Smooth muscle cell (in vitro differentiated cells): ENCODE measurements around the gene EPHB6. TPM values are rescaled to one million over a fixed set of nuclear protein-coding genes. Genes with fewer than 3 reads are reported as not detected.

ENCODE experiments used
- DNase-seq: peaks from one replicate; lab custom pipeline; 2025; ENCODE audit not compliant: unreplicated experiment; lab: John Stamatoyannopoulos, UW
- H2AFZ ChIP-seq: fragments of 200-600 bp; sonication (generic); 2 replicates; pipeline ENCODE4 v1.6.0; 2016; ENCODE audit warnings: antibody characterized with exemption, low read depth, mild to moderate bottlenecking
- H3F3A ChIP-seq: fragments of 200-600 bp; sonication (generic); 2 replicates; pipeline ENCODE4 v1.6.0; 2017; ENCODE audit warnings: antibody characterized with exemption, low read depth
- H3K27ac ChIP-seq: fragments of 200-600 bp; sonication (generic); 2 replicates; pipeline ENCODE4 v1.5.1; 2016; ENCODE audit warnings: low read depth, mild to moderate bottlenecking
- H3K27me3 ChIP-seq: fragments of 200-600 bp; sonication (generic); 2 replicates; pipeline ENCODE4 v1.6.1; 2016; ENCODE audit warnings: low read depth, mild to moderate bottlenecking
- H3K36me3 ChIP-seq: fragments of 200-600 bp; sonication (generic); 2 replicates; pipeline ENCODE4 v1.5.1; 2016; ENCODE audit warnings: low read depth
- H3K4me1 ChIP-seq: fragments of 200-600 bp; sonication (generic); 2 replicates; pipeline ENCODE4 v1.5.1; 2016; ENCODE audit warnings: low read depth
- H3K4me2 ChIP-seq: fragments of 200-600 bp; sonication (generic); 2 replicates; pipeline ENCODE4 v1.6.0; 2016; ENCODE audit warnings: mild to moderate bottlenecking
- H3K4me3 ChIP-seq: fragments of 200-600 bp; sonication (generic); 2 replicates; pipeline ENCODE4 v1.5.1; 2016; ENCODE audit warnings: mild to moderate bottlenecking
- H3K79me2 ChIP-seq: fragments of 200-600 bp; sonication (generic); 2 replicates; pipeline ENCODE4 v1.6.0; 2016; ENCODE audit warnings: low read depth, mild to moderate bottlenecking
- H3K9ac ChIP-seq: fragments of 200-600 bp; sonication (generic); 2 replicates; pipeline ENCODE4 v1.6.0; 2016; ENCODE audit warnings: low read depth
- H3K9me3 ChIP-seq: fragments of 200-600 bp; sonication (generic); replicated peaks from 2 replicates; pipeline ENCODE4 v1.5.1; 2016; ENCODE audit warnings: low read depth
- H4K20me1 ChIP-seq: fragments of 200-600 bp; sonication (generic); 2 replicates; pipeline ENCODE4 v1.6.0; 2016; ENCODE audit warnings: low read depth
- CTCF ChIP-seq: fragments of 200-600 bp; sonication (generic); IDR thresholded peaks from 2 replicates; pipeline ENCODE4 v1.5.1; 2017; ENCODE audit warnings: borderline replicate concordance, mild to moderate bottlenecking, antibody characterized with exemption; ENCODE audit not compliant: insufficient read depth, poor library complexity, severe bottlenecking
- WGBS: methylation state at CpG from one replicate; pipeline ENCODE4 v1.1.7; 2016; ENCODE audit warnings: low lambda C conversion rate; 5-methylcytosine and 5-hydroxymethylcytosine counted together
- polyA plus RNA-seq: library from polyadenylated mRNA; unstranded; fragments of >200 nt; fragmentation: Nextera tagmentation; extraction: Ambion mirVana; gene quantifications from 2 replicates; pipeline ENCODE4 v1.2.1, GENCODE V29; 2016
- total RNA-seq: library from RNA; depleted of rRNA; stranded (reverse); fragments of >200 nt; gene quantifications from 2 replicates; pipeline ENCODE4 v1.2.3, GENCODE V29; 2014

EPHB6 gene
- total and polyA plus RNA-seq, 2 experiments from 2014 or later, result 4.8 to 12.6 TPM

- WGBS, result 100% methylated on average over 1 of the region's 1 CpG
- Histone ChIP-seq H3K9ac (no peak overlapping the region), H3K27ac (no peak overlapping the region), H3K79me2 (no peaks in the 10 kb centered on the region), H4K20me1 (no peaks in the 10 kb centered on the region), H3K36me3 (no peaks in the 10 kb centered on the region), H3K4me3 (no peak overlapping the region), H2AFZ (no peak overlapping the region), H3K27me3 (no peaks in the 10 kb centered on the region), H3K4me1 (no peaks in the 10 kb centered on the region), H3F3A (no peaks in the 10 kb centered on the region), H3K4me2 (no peak overlapping the region), H3K9me3 (no peaks in the 10 kb centered on the region)
- DNase-seq, result no peak
- no peak for TF ChIP-seq CTCF
Observed at GRCh38 chr7:142806957-142807356, 47.9 kb upstream of the EPHB6 start.

GRCh38 chr7:142807855-142808460 is 46.9 kb upstream of the EPHB6 start:
- H3K27me3 ChIP-seq, result no peaks in the 10 kb centered on the region
- H3K4me1 ChIP-seq, result no peaks in the 10 kb centered on the region
- H3K27ac ChIP-seq, result peak overlapping the region; percentile 78
- H4K20me1 ChIP-seq, result no peaks in the 10 kb centered on the region
- H2AFZ ChIP-seq, result no peak overlapping the region
- no peak overlapping the region for H3K4me3 ChIP-seq
- no peak for TF ChIP-seq CTCF
- 48% methylated on average over 3 of the region's 3 CpGs for WGBS
- no peak overlapping the region for H3K4me2 ChIP-seq
- H3K9me3 ChIP-seq, result no peaks in the 10 kb centered on the region
- no peak overlapping the region for H3K9ac ChIP-seq
- no peaks in the 10 kb centered on the region for H3F3A ChIP-seq
- H3K79me2 ChIP-seq, result no peaks in the 10 kb centered on the region
- no peaks in the 10 kb centered on the region for H3K36me3 ChIP-seq
- DNase-seq, result no peak

GRCh38 chr7:142808461-142808801 is 46.4 kb upstream of the EPHB6 start:
- peak overlapping the region; percentile 78 for H3K27ac ChIP-seq
- H3K4me2 ChIP-seq, result no peak overlapping the region
- DNase-seq, result no peak
- no peaks in the 10 kb centered on the region for H3K36me3 ChIP-seq
- no peak for TF ChIP-seq CTCF
- no peaks in the 10 kb centered on the region for H3K9me3 ChIP-seq
- H3F3A ChIP-seq, result no peaks in the 10 kb centered on the region
- H3K9ac ChIP-seq, result no peak overlapping the region
- no peak overlapping the region for H2AFZ ChIP-seq
- H3K27me3 ChIP-seq, result no peaks in the 10 kb centered on the region
- H3K4me1 ChIP-seq, result no peaks in the 10 kb centered on the region
- H3K4me3 ChIP-seq, result no peak overlapping the region
- H4K20me1 ChIP-seq, result no peaks in the 10 kb centered on the region
- H3K79me2 ChIP-seq, result no peaks in the 10 kb centered on the region

- no peaks in the 10 kb centered on the region for H3K9me3 ChIP-seq
- no peaks in the 10 kb centered on the region for H4K20me1 ChIP-seq
- no peak overlapping the region for H3K4me3 ChIP-seq
- no peaks in the 10 kb centered on the region for H3K4me1 ChIP-seq
- no peaks in the 10 kb centered on the region for H3K27me3 ChIP-seq
- no peak overlapping the region for H3K4me2 ChIP-seq
- no peak for DNase-seq
- no peaks in the 10 kb centered on the region for H3F3A ChIP-seq
- no peak overlapping the region for H3K9ac ChIP-seq
- no peaks in the 10 kb centered on the region for H3K36me3 ChIP-seq
- TF ChIP-seq CTCF, result no peak
- no peaks in the 10 kb centered on the region for H3K79me2 ChIP-seq
- 51% methylated on average over 6 of the region's 6 CpGs for WGBS
- H2AFZ ChIP-seq, result no peak overlapping the region
- H3K27ac ChIP-seq, result peak overlapping the region; percentile 78
Observed at GRCh38 chr7:142808802-142809583, 45.9 kb upstream of the EPHB6 start.
